Left ventricle myocardium inferior (tissue), 1 donor: ENCODE measurements around the gene RGS14. TPM values are rescaled to one million over a fixed set of nuclear protein-coding genes. Genes with fewer than 3 reads are reported as not detected.
"Not testable (repeated sequence)": the region's sequence is repeated elsewhere in the genome, so short reads cannot be mapped to it uniquely, and the experiment has no call there.

ENCODE experiments used
- DNase-seq: peaks from one replicate; pipeline ENCODE4 v3.0.0-alpha.2; 2020
- H3K27ac ChIP-seq: fragments of 200-600 bp; replicated peaks from 2 replicates; pipeline ENCODE4 v1.8.0; 2021
- H3K27me3 ChIP-seq: fragments of 200-600 bp; 2 replicates; pipeline ENCODE4 v1.8.0; 2021; ENCODE audit warnings: low read depth
- H3K36me3 ChIP-seq: fragments of 200-600 bp; 2 replicates; pipeline ENCODE4 v1.8.0; 2021
- H3K4me1 ChIP-seq: fragments of 200-600 bp; 2 replicates; pipeline ENCODE4 v1.8.0; 2021
- H3K4me3 ChIP-seq: fragments of 200-600 bp; 2 replicates; pipeline ENCODE4 v1.8.0; 2021; ENCODE audit warnings: mild to moderate bottlenecking, moderate library complexity
- H3K9me3 ChIP-seq: fragments of 200-600 bp; replicated peaks from 2 replicates; pipeline ENCODE4 v1.8.0; 2021
- CTCF ChIP-seq: fragments of 200-600 bp; IDR thresholded peaks from 2 replicates; pipeline ENCODE4 v1.8.0; 2021; ENCODE audit warnings: antibody characterized with exemption, mild to moderate bottlenecking, borderline replicate concordance
- intact Hi-C: fragments of 100-400 bp; cut with micrococcal nuclease; formaldehyde crosslinking; loops from one replicate; pipeline ENCODE4 v1.11.0; 2022
- total RNA-seq: library from RNA; stranded (reverse); fragmentation: NEBNext Ultra II Directional; extraction: Animal tissue kit (Norgen Biotek cat#: 25700); gene quantifications from one replicate; pipeline ENCODE4 v1.2.1, GENCODE V29; 2021
- donor health status: DM: no; HTN: yes; CAD: no; lungs with severe emphysema.

Gene RGS14
- total RNA-seq, 1 donor from 2014 or later = 4.6 TPM

GRCh38 chr5:177339107-177339638 is 18.6 kb upstream of the RGS14 start:
- TF ChIP-seq CTCF = no peak
- H3K4me1 ChIP-seq = peaks cover 34% of the 10 kb centered on the region
- peaks cover 63% of the 10 kb centered on the region for H3K36me3 ChIP-seq
- H3K27me3 ChIP-seq = no peaks in the 10 kb centered on the region
- H3K9me3 ChIP-seq = no peaks in the 10 kb centered on the region
- intact Hi-C loops = no loop called here
- H3K4me3 ChIP-seq = no peak overlapping the region
- no peak overlapping the region for H3K27ac ChIP-seq
- DNase-seq = no peak

- H3K27ac ChIP-seq, H3K27me3 ChIP-seq, intact Hi-C loops, H3K9me3 ChIP-seq, DNase-seq, H3K4me3 ChIP-seq: not testable (repeated sequence)
- H3K36me3 ChIP-seq = peaks cover 55% of the 10 kb centered on the region
- peaks cover 16% of the 10 kb centered on the region for H3K4me1 ChIP-seq
These were observed 14.7 kb upstream of the RGS14 start for GRCh38 chr5:177343000-177343399.

GRCh38 chr5:177343777-177344176 is 13.9 kb upstream of the RGS14 start:
- Histone ChIP-seq H3K4me3 (no peak overlapping the region), H3K9me3 (no peaks in the 10 kb centered on the region), H3K27ac (no peak overlapping the region), H3K4me1 (peaks cover 20% of the 10 kb centered on the region), H3K27me3 (no peaks in the 10 kb centered on the region), H3K36me3 (peaks cover 50% of the 10 kb centered on the region)
- intact Hi-C loops = no loop called here
- TF ChIP-seq CTCF = no peak
- DNase-seq = no peak

- TF ChIP-seq CTCF = no peak
- H3K4me1 ChIP-seq = peaks cover 26% of the 10 kb centered on the region
- H3K27me3 ChIP-seq = no peaks in the 10 kb centered on the region
- H3K4me3 ChIP-seq = no peak overlapping the region
- no peak for DNase-seq
- peaks cover 59% of the 10 kb centered on the region for H3K36me3 ChIP-seq
- no peaks in the 10 kb centered on the region for H3K9me3 ChIP-seq
- no peak overlapping the region for H3K27ac ChIP-seq
- intact Hi-C loops = no loop called here
These were observed 12.8 kb upstream of the RGS14 start for GRCh38 chr5:177344891-177345290.

- H3K36me3 ChIP-seq = peaks cover 51% of the 10 kb centered on the region
- no peak for DNase-seq
- peaks cover 44% of the 10 kb centered on the region for H3K4me1 ChIP-seq
These were observed 10.9 kb upstream of the RGS14 start for GRCh38 chr5:177346820-177347219.

More at GRCh38 chr5:177346820-177347219, 10.9 kb upstream of the RGS14 start:
- TF ChIP-seq CTCF = no peak
- no peak overlapping the region for H3K27ac ChIP-seq
- intact Hi-C loops = no loop called here
- no peak overlapping the region for H3K4me3 ChIP-seq
- no peaks in the 10 kb centered on the region for H3K9me3 ChIP-seq
- no peaks in the 10 kb centered on the region for H3K27me3 ChIP-seq
